SKM-1 treated with dmso at 0.1 percent for 144 hours (cell line): ENCODE results near the gene RERE.
"Not testable (repeated sequence)": the region's sequence is repeated elsewhere in the genome, so short reads cannot be mapped to it uniquely, and the experiment has no call there.

ENCODE experiments used
- DNase-seq: peaks from one replicate; lab custom pipeline; 2025; ENCODE audit not compliant: unreplicated experiment; lab: John Stamatoyannopoulos, UW

Gene RERE

DNA sequence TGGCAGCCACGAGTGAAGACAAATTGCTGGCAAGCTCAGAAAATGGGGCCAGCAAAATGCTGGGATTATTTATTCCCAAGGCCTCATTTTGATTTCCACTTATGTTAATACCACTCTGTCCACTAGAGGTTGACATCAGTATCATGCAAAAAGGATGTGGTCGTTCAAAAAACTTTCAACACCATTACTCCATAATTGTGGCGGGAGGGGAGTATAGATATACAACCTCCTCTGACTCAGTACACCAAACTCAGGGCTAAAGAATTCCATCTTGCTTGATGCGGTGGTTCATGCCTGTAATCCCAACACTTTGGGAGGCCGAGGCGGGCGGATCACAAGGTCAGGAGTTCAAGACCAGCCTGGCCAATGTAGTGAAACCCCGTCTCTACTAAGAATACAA, 200.6 kb downstream of the RERE start:
- not testable (repeated sequence) for DNase-seq

DNA sequence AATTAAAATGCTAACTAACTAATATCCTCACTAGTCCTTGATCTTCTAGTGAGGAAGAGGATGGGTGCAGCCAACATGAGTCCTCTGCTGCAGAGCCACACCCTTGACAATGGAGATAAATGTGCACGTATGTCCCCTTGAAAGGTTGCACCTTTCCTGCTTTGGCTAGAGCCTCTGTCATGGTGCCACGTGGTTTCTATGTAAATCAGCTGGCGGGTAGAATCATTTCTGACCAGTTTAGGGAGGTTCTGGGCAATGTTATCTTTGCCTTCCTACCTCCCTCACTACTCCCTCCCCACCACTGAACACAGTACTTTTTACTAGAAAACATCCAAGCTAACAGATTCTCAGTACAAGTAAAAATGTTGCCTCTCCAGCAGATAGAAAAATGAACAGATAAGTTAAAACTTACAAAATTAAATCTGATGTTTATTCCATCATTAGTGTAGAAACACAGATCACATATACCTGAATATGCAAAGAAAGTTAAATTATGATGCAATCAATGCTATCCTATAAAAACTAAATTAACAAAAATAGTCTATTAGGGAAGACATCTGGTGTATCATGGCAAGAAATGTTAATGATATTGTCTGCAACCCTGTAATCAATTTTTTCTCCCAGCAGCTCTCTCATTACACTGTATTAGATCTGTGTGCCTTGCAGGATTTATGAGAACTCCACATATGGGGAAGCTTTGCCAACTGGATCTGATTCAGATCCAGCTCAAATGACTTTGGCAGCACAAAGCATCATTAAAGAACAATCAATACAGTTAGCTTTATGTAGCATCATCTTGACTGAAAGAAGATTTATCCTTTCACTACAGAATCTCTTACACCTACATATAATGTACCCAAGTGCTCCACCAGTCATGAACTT, 205.6 kb downstream of the RERE start:
- DNase-seq = not testable (repeated sequence)

DNA sequence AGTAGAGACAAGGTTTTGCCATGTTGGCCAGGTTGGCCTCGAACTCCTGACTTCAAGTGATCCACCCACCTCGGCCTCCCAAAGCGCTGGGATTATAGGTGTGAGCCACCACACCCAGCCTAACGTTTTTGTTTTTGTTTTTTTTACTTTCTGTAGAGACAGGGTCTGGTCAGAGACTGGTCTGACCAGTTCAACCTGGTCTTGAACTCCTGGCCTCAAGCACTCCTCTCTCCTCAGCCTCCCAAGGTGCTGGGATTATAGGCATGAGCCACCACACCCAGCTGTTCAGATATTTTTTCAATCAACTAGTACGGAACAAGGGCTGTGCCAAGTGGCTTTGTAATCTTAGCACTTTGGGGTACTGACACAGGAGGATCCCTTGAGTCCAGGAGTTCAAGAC, 209.5 kb downstream of the RERE start:
- no peak for DNase-seq

DNA sequence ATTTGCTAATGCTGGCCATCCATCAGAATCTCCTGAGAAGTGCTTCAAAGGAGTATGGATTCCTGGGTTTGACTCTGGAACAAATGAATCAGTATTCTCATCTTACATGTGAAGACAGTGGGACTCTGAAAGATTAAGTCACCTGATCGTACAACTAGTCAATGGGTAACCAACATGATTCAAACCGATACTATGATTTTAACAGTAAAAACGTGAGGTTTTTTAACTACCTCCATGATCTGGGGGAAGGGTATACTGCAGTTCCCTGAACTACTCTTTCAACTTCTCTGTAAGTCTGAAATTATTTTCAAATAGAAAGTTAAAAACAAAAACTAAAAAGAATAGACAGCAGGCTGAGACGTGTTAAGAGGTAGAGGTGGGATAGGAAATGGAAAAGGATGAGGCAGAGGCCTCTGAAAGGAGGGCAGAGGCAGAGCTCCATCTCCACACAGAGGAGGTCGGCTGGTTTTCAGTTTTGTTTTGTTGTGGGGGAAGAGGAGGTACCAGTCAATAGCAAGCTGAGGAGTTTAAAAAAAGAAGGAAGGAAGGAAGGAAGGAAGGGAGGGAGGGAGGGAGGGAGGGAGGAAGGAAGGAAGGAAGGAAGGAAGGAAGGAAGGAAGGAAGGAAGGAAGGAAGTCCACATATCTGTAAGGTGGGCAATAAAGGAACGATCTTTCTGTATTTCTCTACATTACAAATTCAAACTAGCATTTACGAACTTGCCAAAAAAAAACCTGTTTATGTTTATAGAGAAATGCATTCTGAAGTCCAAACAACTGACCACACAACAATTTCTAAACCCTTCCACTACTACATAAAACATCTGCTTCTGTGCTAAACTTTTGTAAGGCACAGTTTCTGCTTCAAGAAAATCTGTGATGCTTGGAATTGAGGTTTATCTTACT, 213.1 kb downstream of the RERE start:
- DNase-seq = no peak

DNA sequence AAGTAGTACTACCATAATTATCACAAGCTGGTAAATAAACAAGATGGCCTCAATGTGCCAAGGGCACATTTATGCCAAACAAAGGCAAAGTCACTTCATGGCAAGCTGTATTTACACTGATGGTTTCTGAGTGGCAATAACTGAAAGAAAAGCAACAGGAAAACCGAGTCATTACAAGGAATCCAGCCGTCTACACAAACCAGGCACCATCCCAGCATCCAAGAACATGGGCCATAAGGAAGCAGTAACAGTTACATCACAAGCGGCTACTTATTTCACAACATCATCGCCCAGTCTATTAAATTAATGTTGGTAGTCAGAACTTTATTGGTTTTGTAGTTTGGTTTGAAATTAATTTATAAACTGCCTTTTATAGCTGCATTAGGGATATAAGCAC, 214.2 kb downstream of the RERE start:
- no peak for DNase-seq

DNA sequence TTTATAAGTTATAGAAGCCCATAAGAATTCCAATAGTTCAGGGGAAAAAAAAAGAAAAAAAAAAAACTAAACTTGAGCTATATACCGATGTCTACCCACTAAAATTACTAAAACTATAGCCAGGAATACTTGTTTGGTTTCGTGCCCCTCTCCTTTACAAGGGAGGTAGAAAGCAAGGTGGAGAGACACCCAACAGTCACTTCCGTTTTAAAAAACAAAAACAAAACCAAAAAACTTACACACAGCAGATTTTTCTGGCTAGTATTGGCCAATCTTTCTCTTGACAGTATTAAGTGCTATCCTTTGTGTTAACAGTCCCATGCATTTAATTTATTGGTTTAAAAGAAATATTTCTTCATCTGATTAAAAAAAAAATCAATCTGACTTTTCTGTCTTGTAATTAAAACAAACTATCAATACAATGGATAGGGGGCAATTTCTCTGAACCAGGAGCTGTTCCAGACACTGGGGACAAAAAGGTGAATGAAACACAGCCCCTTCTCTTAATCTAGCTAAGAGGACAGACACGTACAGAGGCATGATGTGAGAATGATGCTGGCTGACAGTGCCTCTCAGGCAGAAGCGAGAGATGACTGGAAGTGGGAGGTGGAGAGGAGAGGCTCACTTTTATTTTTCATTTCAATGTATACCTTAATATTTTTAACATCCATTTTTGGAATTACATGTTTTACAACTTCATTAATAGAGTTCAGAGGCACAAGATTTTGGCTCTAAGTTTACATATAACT, 214.8 kb downstream of the RERE start:
- no peak for DNase-seq

DNA sequence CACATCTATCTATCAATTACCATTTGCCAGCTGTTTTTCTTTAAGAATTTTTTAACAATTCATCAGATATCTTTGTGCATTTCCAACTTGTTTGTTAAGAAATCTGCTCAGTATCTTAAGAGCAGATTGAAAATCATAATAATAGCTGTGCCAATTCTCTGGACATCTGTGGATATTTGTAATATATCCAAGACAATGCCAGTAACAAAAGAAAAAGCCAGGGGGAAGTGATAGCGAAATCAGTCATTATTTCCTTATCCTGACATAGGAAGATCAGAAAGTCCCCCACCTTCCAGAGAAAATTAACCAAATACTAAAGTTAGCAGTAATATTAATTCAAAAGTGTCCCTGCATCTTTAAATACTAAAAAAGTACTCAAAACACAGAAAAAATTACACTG, 217.1 kb downstream of the RERE start:
- no peak for DNase-seq

DNA sequence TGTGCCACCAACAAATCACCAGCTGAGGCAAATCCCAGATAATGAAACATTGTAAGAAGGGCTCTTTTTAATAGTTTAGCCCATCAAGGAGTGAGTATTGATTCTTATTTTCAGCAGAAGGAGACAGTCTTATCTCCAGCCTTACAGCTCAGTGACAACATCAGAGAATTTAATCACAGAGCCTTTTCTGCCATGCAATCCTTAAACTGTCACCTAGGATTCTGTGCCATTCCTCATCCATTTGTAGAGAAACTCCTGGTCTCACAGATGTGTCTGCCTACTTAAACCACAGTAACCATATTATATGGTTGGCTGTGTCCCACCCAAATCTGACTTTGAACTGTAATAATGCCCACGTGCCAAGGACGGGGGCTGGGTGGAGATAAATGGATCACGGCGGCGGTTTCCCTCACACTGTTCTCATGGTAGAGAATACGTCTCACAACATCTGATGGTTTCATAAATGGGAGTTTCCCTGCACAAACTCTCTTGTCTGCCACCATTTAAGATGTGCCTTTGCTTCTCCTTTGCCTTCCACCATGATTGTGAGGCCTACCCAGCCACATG, 217.7 kb downstream of the RERE start:
- no peak for DNase-seq

DNA sequence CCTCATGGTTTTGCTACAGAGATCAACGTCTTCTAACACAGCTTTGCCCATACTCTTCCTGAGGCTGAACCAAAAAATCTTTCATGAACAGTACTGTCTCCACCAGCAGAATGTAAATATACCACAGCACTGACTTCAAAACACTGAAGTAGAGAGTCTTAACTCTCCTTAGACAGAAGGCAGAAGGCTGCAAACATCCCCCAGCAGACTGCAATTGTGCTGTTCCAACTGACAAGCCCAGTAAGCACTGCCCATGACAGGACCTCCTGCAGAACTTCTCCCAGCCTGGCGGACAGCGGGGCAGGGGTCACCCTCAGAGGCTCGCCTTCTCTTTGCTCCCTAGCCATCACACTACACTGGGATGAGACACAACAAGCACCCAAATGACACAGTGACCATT, 218.7 kb downstream of the RERE start:
- DNase-seq = no peak

DNA sequence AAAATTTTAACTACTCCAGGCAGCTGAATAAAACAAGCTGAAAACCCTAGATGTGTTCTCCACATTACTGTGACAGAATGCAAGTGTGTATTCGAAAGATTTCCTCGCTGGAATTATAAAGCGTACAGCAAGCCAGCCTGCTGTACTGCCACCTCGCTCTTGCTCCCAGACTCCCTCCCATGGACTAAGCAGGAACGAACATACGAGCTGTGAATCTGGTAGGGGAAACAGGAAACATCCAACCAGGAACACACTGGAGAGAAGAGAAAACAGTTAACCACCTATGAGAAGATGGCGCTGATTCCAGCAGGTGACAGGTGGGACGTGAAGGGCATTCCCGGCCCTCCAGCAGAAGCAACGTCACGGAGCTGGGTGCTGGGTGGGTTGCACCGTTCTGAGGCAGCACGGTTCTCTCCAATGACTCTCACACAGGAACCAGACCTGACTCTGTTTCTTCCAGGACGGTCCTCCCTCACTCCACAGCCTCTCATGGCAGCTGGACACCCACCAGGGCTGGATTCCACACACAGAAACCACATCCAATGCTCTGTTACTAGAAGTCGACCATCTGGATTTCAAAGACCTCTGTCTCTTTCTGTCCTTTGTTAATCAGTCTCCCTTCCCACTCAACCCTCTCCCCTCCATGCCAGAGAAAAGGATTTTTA, 219.2 kb downstream of the RERE start:
- no peak for DNase-seq

DNA sequence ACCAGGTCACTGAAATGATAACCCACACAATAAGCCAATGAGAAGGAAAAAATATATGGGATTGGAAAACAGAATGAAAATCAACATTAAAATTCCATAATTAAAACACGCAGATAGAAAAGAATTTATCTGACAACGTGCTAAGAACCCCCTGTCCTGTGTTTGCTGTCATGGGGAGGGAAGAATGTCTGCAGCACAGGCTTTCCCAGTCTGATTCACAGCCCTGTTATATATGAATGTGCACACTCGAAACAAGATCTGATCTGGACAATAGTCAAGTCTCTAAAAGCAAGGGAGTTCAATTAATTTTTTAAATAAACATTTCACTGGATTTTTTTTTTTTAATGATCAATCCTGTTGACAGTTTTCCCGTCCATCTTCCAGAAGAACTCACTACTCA, 220.0 kb downstream of the RERE start:
- DNase-seq = no peak

DNA sequence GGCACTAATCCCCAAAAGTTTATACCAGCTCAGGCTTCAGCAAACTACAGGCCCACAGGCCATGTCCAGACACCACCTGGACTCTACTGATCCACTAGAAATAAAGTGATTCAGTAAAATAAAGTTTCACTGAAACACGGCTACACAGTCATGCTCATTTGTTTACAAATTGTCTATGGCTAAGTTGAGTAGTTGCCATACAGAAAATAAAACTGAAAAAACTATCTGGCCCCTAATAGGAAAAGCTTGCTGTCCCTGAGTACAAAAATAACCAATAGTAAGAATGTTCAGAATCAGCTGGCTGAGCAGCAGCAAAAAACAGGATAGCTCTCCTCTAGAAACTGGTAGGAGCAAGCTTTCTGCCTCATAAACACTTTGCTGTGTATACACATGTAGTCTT, 221.5 kb downstream of the RERE start:
- no peak for DNase-seq

DNA sequence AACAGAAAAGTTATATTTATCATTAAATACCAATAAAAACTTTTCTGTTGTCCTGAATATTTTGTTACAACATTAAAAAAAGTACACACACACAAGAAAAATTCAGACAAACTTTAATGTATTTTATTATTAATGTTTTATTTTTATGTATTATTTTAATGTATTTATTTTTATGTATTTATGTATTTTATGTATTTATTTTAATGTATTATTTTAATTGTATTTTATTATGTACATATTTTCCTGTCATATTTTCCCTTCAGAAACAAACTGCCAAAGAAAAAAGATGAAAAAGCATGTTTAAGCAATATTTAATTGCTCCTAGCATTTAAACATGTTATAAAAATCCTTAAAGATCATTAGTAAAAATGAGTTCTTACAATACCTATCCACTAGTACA, 222.1 kb downstream of the RERE start:
- DNase-seq = no peak

DNA sequence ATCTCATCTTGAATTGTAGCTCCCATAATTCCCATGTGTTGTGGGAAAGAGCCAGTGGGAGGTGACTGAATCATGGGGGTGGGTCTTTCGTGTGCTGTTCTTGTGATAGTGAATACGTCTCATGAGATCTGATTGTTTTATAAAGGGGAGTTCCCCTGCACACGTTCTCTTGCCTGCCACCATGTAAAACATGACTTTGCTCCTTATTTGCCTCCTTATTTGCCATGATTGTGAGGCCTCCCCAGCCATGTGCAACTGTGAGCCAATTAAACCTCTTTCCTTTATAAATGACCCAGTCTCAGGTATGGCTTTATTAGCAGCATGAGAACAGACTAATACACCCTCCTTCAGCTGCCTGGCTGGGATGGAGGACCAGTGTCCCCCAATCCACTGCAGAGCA, 224.1 kb downstream of the RERE start:
- not testable (repeated sequence) for DNase-seq

DNA sequence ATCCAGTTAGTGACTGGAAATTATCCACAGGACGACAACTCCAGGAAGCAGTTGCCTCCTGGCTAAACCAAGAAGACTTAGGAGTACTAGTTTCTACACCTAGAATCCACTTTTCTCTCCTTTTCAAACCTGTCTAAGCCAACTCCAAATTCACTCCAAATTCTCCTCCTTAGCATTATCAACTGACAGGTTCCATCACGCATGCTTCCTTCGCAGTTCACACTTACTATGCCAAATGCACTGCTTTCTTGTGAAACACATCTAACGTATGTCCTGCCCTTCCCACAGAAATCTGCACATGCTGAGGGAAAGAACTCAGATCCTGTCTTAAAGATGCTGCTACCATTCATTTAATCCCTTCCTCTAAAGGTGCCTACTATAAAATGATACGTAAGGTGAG, 225.9 kb downstream of the RERE start:
- DNase-seq = no peak

DNA sequence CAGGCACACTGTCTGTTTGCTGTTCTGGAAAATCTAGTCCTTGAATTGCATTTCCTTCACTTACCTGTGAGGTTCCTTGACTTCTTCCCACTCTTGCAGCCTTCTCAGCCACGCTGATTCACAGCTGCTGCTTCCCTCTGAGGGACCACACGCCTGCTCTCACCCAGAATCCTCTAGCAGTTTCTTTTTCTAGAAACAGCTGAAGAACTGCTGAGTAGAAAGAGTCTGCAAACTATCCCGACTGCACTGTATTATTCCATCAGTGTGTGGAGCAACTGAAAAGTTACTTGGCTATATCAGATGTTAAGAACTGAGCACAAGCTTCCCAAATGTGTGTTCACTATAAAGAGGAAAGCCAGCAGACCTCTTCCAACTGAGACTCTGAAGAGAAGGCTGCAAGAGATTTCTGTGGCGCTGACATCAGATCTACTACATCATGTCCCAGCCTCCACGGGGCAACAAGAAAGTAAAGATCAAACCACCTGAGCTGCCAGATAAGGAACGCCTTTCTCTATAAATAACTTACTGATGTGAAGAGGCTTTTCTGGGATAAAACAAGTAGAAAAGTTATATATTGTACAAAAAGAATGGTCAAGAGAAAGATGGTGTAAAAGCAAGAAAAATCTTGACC, 226.6 kb downstream of the RERE start:
- no peak for DNase-seq

DNA sequence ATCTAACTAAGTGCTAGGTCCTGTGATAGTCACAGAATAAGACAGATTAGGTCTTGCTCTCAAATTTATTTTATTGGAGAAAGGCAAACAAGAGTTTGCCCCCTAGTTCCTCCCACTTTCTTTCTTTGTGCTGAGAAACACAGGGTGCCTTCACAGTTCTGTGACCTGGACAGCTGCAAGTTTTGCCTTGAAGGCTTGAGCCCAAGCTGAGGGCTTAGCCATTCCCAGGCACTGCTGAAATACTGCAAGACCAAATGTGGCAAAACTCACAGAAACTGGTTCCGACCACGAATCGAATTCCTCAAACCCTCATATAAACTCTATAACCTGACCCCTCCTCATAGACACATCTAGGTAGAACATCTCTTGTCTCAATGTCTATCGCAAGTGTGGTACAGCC, 227.9 kb downstream of the RERE start:
- no peak for DNase-seq

DNA sequence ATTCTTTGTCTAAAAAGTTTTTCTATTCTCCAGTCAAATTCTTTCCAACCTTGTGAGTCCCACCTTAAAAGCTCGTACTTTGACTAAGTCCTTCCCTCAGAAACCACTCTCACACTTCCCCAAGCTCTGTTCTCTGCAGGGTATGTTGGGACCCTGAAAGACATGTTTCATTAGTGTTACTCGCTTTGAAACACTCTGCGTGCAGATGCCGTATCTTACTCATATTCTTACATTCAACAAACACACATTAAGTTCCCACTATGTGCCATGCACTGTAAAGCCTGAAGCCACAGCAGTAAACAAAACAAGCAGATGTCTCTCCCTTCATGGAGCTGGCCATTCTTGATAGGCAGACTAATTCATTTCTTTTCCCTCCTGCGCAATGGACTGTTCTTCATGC, 229.7 kb downstream of the RERE start:
- no peak for DNase-seq

DNA sequence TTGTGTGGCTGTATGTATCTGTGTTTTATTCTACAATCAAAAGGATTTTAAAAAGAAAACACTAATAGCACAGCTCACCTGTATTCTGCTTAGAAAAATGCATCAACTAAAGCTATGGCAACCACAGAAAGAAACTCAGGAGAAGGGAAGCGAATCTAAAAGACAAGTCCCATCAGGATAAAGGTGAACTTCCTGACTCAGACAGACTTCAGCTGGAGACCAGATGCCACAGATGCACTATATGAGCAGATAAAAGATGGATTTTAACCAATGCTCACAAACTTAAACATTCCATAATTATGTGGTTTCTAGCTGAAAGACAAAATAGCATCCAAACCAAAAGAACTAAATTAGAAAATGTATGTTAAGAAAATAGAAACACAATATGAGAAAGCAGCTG, 231.0 kb downstream of the RERE start:
- DNase-seq = no peak

DNA sequence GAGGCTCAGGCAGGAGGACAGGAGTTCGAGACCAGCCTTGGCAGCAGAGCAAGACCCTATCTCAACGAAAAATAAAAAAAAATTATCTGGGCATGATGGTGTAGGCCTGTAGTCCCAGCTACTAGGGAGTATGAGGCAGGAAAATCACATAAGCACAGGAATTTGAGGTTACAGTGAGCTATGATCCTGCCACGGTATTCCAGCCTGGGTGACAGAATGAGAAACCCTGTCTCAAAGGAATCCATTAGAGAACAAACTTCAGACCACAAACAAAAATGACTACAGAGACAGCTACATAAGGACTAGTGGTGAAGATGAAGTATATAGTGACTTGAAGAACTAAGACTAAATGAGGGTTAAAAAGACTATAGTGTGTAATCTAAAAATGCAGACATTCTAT, 233.1 kb downstream of the RERE start:
- no peak for DNase-seq
